ENCODE data around the gene DNAJA4.

DNAJA4 gene

DNA sequence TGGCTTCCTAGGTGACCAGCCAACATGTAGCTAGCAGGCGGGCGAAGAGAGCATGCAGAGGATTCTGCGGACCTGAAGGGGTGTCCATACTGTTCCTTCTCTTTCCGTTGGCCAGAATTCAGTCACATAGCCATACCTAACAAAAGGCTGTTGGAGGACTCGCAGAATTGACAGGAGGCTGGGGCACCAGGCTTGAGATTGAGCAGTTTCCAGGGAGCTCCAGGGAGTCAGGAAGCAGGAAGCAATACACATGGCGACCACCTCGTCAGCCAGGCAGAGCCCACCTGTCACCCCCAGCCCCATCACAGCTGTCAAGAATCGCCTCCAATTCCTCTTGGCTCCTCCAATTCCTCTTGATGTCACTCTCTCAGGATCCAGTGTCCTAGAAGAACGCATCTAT lies 13.2 kb upstream of the DNAJA4 start:
- Histone ChIP-seq H3K36me3 (replicated peaks) (no peaks in the 10 kb centered on the region), H3K4me1 (no peaks in the 10 kb centered on the region), H3K4me3 (no peak overlapping the region), H3K9me3 (peaks cover 7% of the 10 kb centered on the region), H3K27me3 (ENCODE audit: low read depth) (peaks cover 6% of the 10 kb centered on the region)
- in situ Hi-C loops (cut with MboI; ENCODE audit: low sequenced_read_pairs), result no loop called here
- DNase-seq (ENCODE audit: low spot score in 2 of 2), result no peak

DNA sequence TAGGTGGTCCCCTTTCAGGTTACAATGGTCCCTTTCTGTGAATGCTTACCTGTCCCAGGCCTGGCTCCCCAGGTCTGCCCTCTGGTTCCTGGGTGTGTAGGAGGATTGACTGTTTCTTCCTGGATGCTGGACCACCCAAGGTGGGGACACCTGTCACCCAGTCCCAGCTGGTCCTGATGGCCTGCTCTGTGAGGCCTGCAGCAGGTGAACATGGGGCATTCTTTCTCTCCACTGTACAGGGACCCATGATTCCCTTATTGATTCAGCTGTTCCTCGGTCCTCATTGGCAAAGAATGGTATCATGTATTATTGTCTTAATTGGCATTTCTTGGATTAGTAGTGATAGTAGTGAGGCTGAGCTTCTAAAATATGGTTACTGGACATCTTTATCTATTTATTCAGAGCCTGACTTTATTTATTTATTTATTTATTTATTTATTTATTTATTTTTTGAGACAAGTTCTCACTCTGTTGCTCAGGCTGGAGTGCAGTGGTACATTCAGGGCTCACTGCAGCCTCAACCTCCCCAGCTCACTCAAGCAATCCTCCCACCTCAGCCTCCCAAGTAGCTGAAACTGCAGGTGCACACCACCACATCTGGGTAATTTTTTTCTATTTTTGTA lies 8.8 kb upstream of the DNAJA4 start:
- no peaks in the 10 kb centered on the region for H3K4me1 ChIP-seq
- H3K27me3 ChIP-seq (ENCODE audit: low read depth), result peaks cover 3% of the 10 kb centered on the region
- no peak overlapping the region for H3K4me3 ChIP-seq
- H3K9me3 ChIP-seq, result no peaks in the 10 kb centered on the region
- in situ Hi-C loops (cut with MboI; ENCODE audit: low sequenced_read_pairs), result no loop called here
- DNase-seq (ENCODE audit: low spot score in 2 of 2), result no peak
- H3K36me3 ChIP-seq (replicated peaks), result no peaks in the 10 kb centered on the region

DNA sequence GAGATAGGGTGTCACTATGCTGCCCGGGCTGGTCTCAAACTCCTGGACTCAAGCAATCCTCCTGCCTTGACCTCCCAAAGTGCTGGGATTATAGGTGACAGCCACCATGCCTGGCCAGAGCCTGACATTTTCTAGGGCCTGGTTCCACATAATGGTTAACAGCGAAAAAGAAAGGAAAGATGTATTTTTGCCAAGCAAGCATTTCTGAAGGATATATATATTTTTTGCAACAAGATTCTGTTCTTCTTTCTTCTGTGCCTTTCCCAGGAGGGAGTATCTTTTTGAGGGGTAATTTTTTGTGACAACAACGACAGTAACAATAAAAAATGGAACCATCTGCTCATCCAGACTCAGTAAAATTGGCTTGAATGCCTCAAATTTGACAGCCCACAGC lies 8.3 kb upstream of the DNAJA4 start:
- in situ Hi-C loops (cut with MboI; ENCODE audit: low sequenced_read_pairs), result no loop called here
- DNase-seq (ENCODE audit: low spot score in 2 of 2), result no peak
- H3K27me3 ChIP-seq (ENCODE audit: low read depth), result peaks cover 3% of the 10 kb centered on the region
- no peaks in the 10 kb centered on the region for H3K36me3 ChIP-seq (replicated peaks)
- H3K9me3 ChIP-seq, result no peaks in the 10 kb centered on the region
- H3K4me1 ChIP-seq, result no peaks in the 10 kb centered on the region
- no peak overlapping the region for H3K4me3 ChIP-seq

DNA sequence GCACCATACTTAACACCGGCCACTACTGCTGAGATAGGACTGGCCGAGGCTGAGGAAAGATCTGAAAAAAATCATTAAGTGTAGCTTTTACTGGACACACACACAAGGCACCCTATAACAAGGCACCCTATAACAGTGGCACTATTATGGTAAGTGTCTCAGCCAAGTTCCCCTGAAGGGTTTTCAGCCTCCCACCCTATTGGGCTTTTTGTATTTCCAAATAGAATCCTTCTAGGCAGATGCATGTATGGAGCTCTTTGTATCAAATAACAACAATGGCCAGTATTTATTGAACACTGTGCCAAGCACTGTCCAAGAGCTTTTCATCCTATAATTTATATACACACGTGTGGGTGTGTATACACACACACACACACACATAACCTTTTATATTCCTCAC lies 6.7 kb upstream of the DNAJA4 start:
- Histone ChIP-seq H3K27me3 (ENCODE audit: low read depth) (peaks cover 3% of the 10 kb centered on the region), H3K4me3 (no peak overlapping the region), H3K9me3 (no peaks in the 10 kb centered on the region), H3K36me3 (replicated peaks) (no peaks in the 10 kb centered on the region), H3K4me1 (no peaks in the 10 kb centered on the region)
- in situ Hi-C loops (cut with MboI; ENCODE audit: low sequenced_read_pairs), result no loop called here
- DNase-seq (ENCODE audit: low spot score in 2 of 2), result no peak

DNA sequence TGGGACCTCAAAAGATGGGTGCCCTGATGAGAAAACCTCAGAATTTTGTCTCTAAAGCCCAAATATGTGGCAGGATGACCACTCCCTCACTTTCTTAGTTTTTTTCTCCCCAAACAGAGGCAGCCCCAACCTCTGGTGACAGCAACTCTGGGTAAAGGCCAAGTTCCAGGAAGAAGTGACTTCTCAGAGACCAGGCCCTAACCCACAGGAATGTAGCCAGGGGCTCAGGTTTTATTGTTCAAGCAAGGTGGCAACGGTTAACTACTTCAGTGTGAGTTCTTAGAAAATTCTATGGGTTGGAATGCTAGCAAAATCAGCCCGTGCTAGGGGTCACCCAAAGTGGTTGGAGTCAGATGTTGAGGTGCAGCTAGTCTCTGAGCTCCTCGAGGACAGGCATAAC lies 5.1 kb upstream of the DNAJA4 start:
- no peak for DNase-seq (ENCODE audit: low spot score in 2 of 2)
- in situ Hi-C loops (cut with MboI; ENCODE audit: low sequenced_read_pairs), result no loop called here
- no peaks in the 10 kb centered on the region for H3K9me3 ChIP-seq
- H3K4me1 ChIP-seq, result no peaks in the 10 kb centered on the region
- H3K27me3 ChIP-seq (ENCODE audit: low read depth), result no peaks in the 10 kb centered on the region; the same call in 1 of the 2 replicates
- no peak overlapping the region for H3K4me3 ChIP-seq
- H3K36me3 ChIP-seq (replicated peaks), result no peaks in the 10 kb centered on the region

DNA sequence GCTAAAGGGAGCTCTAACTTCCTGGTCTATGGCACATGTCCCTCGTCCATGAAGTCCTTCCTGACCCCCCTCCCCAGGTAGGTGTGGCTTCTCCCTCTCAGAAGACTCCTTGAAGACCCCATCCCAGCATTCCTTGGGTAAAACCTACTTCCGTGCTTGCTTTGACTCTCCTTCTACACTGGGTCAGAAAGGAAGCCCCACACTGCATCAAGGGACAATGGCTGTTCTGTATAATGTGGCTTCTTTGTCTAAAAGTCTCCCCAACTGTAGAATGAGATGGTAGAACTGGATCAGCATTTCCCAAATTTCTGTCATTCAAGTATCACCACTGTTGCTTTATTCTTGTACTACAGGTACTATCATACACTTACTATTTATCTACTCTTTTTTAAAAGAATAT lies 3.9 kb upstream of the DNAJA4 start:
- no peaks in the 10 kb centered on the region; the same call in 1 of the 2 replicates for H3K27me3 ChIP-seq (ENCODE audit: low read depth)
- DNase-seq (ENCODE audit: low spot score in 2 of 2), result no peak
- H3K36me3 ChIP-seq (replicated peaks), result no peaks in the 10 kb centered on the region
- no peak overlapping the region for H3K4me3 ChIP-seq
- H3K9me3 ChIP-seq, result no peaks in the 10 kb centered on the region
- no peaks in the 10 kb centered on the region for H3K4me1 ChIP-seq
- in situ Hi-C loops (cut with MboI; ENCODE audit: low sequenced_read_pairs), result no loop called here

DNA sequence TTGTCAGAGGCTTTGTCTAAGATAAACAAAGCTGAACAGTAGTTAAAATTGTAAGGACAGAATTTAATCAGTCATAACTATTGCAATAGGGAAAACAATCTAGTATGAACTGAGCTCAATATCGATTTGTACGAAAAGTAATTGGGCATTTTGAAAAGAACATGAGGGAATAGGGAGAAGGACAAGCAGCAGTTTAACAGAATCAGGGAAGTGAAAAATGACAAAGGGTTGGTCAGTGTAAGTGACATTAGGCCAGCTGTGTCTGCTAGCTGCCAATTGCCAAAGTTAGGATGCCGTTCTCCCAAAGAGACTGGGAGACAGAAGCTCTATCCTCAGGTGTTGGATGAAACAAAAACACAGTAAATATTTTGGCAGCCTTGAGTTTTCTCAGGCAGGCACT lies 3.3 kb upstream of the DNAJA4 start:
- H3K4me1 ChIP-seq, result no peaks in the 10 kb centered on the region
- H3K9me3 ChIP-seq, result no peaks in the 10 kb centered on the region
- DNase-seq (ENCODE audit: low spot score in 2 of 2), result no peak
- no peaks in the 10 kb centered on the region for H3K36me3 ChIP-seq (replicated peaks)
- in situ Hi-C loops (cut with MboI; ENCODE audit: low sequenced_read_pairs), result no loop called here
- no peak overlapping the region for H3K4me3 ChIP-seq
- no peaks in the 10 kb centered on the region; the same call in 1 of the 2 replicates for H3K27me3 ChIP-seq (ENCODE audit: low read depth)

DNA sequence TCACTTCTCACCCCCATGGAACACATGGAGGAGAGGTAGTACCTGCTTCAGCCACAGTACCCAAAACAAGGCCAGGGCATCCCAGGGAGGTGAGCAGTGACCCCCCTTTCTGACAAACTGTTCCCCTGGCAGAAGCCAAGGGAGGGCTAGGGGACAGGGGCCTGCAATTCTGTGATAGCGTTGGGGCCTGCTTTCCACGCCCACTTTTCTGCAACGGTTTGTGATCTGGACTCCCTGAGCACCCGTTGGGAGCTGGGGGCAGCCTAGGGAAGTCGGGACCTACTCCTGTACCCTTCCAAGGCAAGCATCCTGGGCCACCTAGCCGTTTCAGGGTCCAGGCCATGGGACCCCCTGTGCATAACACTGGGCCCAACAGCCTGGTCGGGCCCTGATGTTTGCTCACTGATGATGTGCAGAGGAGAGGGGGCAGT lies 996 bp upstream of the DNAJA4 start:
- in situ Hi-C loops (cut with MboI; ENCODE audit: low sequenced_read_pairs), result no loop called here

DNA sequence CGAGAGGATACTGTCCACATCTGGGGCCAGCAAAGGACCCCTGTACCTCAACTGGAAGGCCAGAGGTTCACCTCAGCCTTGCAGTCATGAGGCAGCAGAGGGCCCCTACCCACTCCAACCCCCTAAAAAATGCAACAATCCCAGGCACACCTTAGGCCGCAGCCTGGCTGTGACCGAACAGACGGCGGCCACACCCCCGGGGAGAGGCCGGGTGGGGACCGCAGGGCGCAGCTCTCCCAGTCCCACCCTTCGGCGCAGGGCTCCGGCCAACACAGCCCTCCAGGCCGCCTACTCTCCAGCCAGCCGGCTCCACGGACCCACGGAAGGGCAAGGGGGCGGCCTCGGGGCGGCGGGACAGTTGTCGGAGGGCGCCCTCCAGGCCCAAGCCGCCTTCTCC lies 457 bp upstream of the DNAJA4 start:
- Histone ChIP-seq H3K36me3 (replicated peaks) (no peaks in the 10 kb centered on the region), H3K9me3 (no peaks in the 10 kb centered on the region), H3K27me3 (ENCODE audit: low read depth) (no peaks in the 10 kb centered on the region; the same call in 1 of the 2 replicates), H3K4me3 (no peak overlapping the region), H3K4me1 (no peaks in the 10 kb centered on the region)
- in situ Hi-C loops (cut with MboI; ENCODE audit: low sequenced_read_pairs), result no loop called here
- DNase-seq (ENCODE audit: low spot score in 2 of 2), result no peak

More for the DNA sequence above, 996 bp upstream of the DNAJA4 start:
- Histone ChIP-seq H3K4me1 (no peaks in the 10 kb centered on the region), H3K9me3 (no peaks in the 10 kb centered on the region), H3K36me3 (replicated peaks) (no peaks in the 10 kb centered on the region), H3K4me3 (no peak overlapping the region), H3K27me3 (ENCODE audit: low read depth) (no peaks in the 10 kb centered on the region; the same call in 1 of the 2 replicates)
- DNase-seq (ENCODE audit: low spot score in 2 of 2), result no peak

DNA sequence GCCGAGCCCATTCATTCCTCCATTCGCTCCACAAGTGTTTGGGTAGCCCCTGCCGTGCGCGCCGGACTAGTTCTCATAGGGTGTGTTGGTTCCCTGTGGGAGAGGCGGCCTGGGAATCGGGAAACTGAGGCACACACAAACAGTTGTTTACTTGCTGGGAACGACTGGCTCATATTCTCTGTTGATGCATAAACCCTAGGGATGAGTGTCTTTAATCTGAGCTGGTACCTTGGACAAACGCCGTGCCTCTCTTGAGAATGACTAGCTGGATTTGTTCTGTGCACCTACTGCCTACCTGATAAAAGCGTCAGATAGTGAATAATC lies 737 bp downstream of the DNAJA4 start:
- Histone ChIP-seq H3K9me3 (no peaks in the 10 kb centered on the region), H3K4me3 (no peak overlapping the region), H3K27me3 (ENCODE audit: low read depth) (no peaks in the 10 kb centered on the region), H3K4me1 (no peaks in the 10 kb centered on the region), H3K36me3 (replicated peaks) (no peaks in the 10 kb centered on the region)
- in situ Hi-C loops (cut with MboI; ENCODE audit: low sequenced_read_pairs), result no loop called here
- no peak for DNase-seq (ENCODE audit: low spot score in 2 of 2)

DNA sequence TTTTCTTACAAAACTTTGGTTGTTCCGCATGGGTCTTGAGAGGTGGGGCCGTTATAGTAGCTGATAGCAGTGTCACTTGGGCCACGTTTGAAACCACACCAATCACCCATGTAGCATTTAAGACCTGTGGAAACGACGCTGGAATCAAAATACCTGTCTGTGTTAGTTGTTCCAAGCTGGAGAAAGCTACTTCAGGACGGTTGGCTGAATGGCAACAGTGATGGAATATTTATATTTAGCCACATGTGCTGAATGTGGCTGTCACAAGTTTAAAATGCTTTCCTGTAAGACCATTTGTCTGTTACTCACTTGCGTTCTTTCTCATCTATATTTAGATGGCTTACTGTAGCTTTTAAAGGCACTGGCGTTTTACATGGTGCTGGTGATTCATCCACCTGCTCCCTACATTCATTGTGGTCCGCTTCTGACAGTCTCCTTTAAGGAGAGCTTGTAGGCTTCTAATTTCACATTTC lies 1.4 kb downstream of the DNAJA4 start:
- DNase-seq (ENCODE audit: low spot score in 2 of 2), result no peak
- in situ Hi-C loops (cut with MboI; ENCODE audit: low sequenced_read_pairs), result no loop called here

DNA sequence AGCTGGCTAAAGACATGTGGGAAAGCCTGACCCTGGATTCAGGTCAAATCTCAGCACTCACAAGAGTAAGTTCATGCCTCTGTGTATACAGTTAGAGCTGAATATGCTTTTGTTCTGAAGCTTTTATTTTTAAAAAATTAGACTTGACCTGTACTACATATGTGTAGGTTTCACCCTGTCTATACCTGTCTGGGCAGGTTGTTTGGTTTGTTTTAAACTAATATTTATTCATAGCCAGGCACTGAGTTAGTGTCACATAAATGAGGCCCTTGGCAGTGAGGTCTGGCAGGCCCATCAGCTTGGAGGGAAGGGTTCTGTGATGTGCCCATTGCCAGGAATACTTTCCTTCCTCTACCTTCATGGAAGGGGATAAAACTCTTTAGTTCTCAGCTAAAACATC lies 1.9 kb downstream of the DNAJA4 start:
- Histone ChIP-seq H3K4me1 (no peaks in the 10 kb centered on the region), H3K36me3 (replicated peaks) (no peaks in the 10 kb centered on the region), H3K9me3 (no peaks in the 10 kb centered on the region), H3K27me3 (ENCODE audit: low read depth) (0 out of 2 replicates have a peak, but pooled peaks cover 3% of the 10 kb centered on the region), H3K4me3 (no peak overlapping the region)
- no peak for DNase-seq (ENCODE audit: low spot score in 2 of 2)
- in situ Hi-C loops (cut with MboI; ENCODE audit: low sequenced_read_pairs), result no loop called here

More for the DNA sequence above, 1.4 kb downstream of the DNAJA4 start:
- H3K9me3 ChIP-seq, result no peaks in the 10 kb centered on the region
- no peaks in the 10 kb centered on the region for H3K27me3 ChIP-seq (ENCODE audit: low read depth)
- no peaks in the 10 kb centered on the region for H3K4me1 ChIP-seq
- no peaks in the 10 kb centered on the region for H3K36me3 ChIP-seq (replicated peaks)
- no peak overlapping the region for H3K4me3 ChIP-seq

DNA sequence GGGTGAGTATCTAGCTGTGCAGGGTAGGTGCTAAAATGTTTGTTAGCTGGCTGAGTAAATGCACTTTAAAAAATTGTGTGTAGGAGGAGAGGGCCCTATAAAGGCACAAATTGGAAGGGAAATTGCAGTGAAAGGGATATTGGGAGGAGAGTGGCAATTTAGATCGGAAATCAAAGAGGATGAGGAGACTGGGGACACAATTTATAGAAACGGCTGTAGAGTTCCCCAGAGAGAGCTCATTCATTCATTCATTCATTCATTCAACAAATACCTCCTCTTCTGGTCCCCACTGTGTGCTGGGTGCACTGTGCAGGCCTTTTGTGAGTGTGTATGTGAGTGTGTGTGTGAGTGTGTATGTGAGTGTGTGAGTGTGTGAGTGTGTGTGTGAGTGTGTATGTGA lies 2.4 kb downstream of the DNAJA4 start:
- in situ Hi-C loops (cut with MboI; ENCODE audit: low sequenced_read_pairs), result no loop called here
- Histone ChIP-seq H3K36me3 (replicated peaks) (no peaks in the 10 kb centered on the region), H3K4me3 (no peak overlapping the region), H3K27me3 (ENCODE audit: low read depth) (0 out of 2 replicates have a peak, but pooled peaks cover 3% of the 10 kb centered on the region), H3K9me3 (0 out of 2 replicates have a peak, but pooled peaks cover 3% of the 10 kb centered on the region), H3K4me1 (no peaks in the 10 kb centered on the region)
- no peak for DNase-seq (ENCODE audit: low spot score in 2 of 2)

DNA sequence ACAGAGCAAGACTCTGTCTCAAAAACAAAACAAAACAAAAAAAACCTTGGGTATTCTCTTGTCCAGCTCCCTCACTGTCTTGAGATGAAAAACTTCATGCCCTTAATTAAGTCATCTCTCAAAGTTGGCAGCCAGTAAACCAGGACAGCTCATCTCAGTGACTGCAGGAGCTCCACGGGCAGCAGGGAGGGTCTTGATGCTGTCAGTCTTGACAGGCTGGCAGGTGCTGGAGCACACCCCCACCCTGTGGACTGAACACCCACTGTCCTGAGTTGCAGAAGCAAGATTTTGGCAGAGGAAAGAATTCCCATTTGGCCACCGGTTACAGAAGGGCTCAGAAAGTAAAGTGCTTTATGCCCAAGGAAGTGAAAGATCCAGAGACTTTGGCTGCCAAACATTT lies 8.0 kb downstream of the DNAJA4 start:
- in situ Hi-C loops (cut with MboI; ENCODE audit: low sequenced_read_pairs), result no loop called here
- no peak overlapping the region for H3K4me3 ChIP-seq

DNA sequence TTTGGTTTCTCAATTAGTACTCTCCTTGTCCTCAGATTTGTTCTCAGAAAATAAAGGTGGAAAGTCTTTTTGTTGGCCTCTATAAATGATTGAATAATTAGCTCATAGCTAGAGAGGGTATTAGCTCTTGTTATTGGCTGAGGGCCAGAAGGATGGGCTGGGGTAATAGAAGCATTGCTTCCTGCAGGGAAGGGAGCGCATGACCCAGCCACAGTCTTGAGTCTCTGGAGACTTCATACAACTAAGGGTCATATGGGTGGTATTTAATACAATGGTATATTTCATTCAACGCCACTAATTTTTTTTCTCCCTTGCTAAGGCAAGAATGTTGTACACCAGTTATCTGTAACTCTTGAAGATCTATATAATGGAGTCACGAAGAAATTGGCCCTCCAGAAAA lies 8.4 kb downstream of the DNAJA4 start:
- 0 out of 2 replicates have a peak, but pooled peaks cover 3% of the 10 kb centered on the region for H3K9me3 ChIP-seq
- no peak for DNase-seq (ENCODE audit: low spot score in 2 of 2)
- 0 out of 2 replicates have a peak, but pooled peaks cover 3% of the 10 kb centered on the region for H3K27me3 ChIP-seq (ENCODE audit: low read depth)
- in situ Hi-C loops (cut with MboI; ENCODE audit: low sequenced_read_pairs), result no loop called here
- no peaks in the 10 kb centered on the region for H3K36me3 ChIP-seq (replicated peaks)
- no peaks in the 10 kb centered on the region for H3K4me1 ChIP-seq
- no peak overlapping the region for H3K4me3 ChIP-seq

More for the DNA sequence above, 8.0 kb downstream of the DNAJA4 start:
- H3K36me3 ChIP-seq (replicated peaks), result no peaks in the 10 kb centered on the region
- no peaks in the 10 kb centered on the region for H3K4me1 ChIP-seq
- DNase-seq (ENCODE audit: low spot score in 2 of 2), result no peak
- 0 out of 2 replicates have a peak, but pooled peaks cover 3% of the 10 kb centered on the region for H3K27me3 ChIP-seq (ENCODE audit: low read depth)
- H3K9me3 ChIP-seq, result 0 out of 2 replicates have a peak, but pooled peaks cover 3% of the 10 kb centered on the region
